Measurements from ENCODE around the gene ABR.
A peak's percentile ranks its signal among the peaks of the same experiment; 100 is the strongest.
"Not testable (repeated sequence)": the region's sequence is repeated elsewhere in the genome, so short reads cannot be mapped to it uniquely, and the experiment has no call there.

ABR gene

GRCh38 chr17:1002771-1003555 lies 176.8 kb downstream of the ABR start:
- no peak for DNase-seq

DNA sequence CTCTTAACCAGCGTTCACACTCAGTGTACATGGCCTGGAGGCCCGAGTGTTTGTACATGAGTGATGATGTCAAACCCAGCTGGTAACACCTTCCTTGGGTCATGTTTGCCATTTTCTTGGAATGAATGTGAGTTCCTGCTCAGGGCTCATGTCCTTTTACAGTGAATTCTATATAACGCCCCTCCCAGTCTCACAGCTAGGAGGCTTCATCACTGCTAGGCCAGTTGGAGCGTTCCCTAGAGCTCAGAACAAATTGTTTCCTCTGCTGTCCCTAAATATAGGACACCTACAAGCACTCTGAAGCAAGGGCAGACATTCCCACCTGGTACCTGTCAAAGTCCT lies 177.4 kb downstream of the ABR start:
- DNase-seq: no peak

DNA sequence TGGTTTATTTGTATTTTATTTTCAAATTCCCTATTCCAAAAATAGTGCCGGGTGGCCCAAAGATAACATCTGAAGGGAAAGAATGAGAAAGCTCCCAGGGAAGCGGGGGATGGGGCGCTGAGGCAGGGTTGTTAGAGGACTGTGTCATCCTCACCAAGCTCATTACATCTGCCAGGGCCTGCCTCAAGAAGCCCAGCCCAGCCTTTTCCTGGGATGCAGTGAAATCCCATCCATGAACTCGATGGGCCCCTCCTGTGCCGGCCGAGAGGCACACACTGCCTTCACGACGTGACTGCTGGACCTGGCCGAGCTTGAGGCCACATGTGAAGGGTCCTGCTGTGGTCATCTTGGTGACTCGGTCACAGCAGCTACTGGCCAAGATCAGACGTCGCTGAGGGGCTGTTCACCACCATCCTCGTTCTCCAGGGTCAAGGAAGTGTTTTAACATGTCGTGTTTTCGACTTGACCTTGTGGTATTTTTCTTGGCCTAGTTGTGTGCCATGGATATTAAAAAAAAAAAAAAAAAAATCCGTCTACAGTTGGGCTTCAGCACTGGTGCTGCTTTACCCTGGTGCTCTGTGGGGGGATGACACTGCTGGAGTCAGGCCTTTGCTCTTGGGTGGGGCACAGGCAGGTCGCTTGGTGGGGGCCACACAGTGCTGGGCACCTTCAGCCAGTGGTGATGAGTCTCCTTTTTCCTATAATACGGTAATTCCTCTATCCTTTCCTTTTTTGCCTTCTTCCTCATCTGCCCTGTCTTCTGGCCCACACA lies 178.0 kb downstream of the ABR start:
- DNase-seq: no peak

- no peak for DNase-seq
Measured at GRCh38 chr17:1000597-1001461, 179.0 kb downstream of the ABR start.

GRCh38 chr17:998111-998510 lies 181.7 kb downstream of the ABR start:
- no peak for DNase-seq

DNA sequence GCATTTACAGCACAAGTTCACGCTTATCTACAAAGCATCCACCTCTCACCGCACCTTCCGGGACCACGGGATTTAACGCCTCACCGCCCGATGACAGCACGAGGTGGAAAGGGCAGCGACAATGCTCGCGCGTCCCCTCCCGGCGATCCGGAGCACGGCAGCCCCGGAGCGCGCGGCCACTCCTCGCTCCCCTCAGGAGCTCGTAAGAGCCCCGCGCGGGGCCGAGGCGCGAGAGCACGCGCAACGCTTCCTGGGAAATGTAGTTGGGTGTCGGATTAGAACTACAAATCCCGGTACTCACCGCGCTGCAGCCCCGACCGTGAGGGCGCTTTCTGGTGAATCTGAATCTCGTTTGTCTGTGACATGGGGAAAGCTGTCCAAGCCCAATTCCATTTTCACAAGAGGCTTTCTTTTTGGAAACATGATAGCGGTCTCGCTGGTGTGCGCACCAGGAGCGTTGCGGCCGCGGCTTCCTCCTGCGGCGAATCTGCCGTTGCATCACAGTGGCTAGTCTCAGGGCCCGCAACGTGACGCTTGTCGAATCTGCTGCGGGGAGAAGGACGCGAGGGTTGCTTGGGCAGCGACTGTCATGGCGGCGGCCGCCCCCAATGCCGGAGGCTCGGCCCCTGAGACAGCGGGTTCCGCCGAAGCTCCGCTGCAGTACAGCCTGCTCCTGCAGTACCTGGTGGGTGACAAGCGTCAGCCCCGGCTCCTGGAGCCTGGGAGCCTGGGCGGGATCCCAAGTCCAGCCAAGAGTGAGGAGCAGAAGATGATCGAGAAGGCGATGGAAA lies 183.0 kb downstream of the ABR start, which contains the start of gene TIMM22:
Gene TIMM22 (plus strand): TSS at position 576 of the 791 bp plus-strand sequence. CDS start 14 bp downstream, at position 590.
- peak; percentile 94 for DNase-seq

DNA sequence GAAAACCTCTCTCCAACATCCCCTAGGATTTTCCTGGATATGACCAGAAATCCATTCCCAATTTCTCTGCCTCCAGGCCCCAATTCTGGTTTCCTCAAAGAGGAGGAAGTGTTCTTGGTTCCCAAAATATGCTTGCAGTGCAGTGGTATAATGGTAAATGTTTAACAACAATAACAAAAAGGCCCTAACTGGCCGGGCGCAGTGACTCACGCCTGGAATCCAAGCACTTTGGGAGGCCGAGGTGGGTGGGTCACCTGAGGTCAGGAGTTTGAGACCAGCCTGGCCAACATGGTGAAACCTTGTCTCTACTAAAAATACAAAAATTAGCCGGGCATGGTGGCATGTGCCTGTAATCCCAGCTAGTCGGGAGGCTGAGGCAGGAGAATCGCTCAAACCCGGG lies 184.5 kb downstream of the ABR start:
- DNase-seq: not testable (repeated sequence)

DNA sequence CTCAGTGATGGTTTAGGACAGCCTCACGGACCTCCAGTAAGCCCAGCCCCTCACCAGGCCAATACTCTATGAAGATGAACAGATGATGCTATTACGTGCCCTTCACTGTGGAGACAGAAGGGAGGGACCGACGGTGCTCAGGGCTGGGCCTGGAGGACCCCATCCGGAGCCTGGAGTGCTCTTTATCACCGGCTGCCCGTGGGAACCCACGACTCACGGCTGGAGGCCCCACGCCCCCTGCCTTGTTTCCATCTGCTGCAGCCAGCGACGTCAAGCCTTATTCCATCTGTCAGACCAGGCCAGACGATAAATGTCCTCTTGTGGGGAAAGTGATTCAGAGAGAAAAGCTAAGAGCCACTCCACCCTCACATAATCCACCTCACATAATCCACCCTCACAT lies 186.8 kb downstream of the ABR start:
- no peak for DNase-seq

GRCh38 chr17:988561-988960 lies 191.2 kb downstream of the ABR start:
- DNase-seq: no peak

- no peak for DNase-seq
Measured at GRCh38 chr17:987931-988330, 191.8 kb downstream of the ABR start.

DNA sequence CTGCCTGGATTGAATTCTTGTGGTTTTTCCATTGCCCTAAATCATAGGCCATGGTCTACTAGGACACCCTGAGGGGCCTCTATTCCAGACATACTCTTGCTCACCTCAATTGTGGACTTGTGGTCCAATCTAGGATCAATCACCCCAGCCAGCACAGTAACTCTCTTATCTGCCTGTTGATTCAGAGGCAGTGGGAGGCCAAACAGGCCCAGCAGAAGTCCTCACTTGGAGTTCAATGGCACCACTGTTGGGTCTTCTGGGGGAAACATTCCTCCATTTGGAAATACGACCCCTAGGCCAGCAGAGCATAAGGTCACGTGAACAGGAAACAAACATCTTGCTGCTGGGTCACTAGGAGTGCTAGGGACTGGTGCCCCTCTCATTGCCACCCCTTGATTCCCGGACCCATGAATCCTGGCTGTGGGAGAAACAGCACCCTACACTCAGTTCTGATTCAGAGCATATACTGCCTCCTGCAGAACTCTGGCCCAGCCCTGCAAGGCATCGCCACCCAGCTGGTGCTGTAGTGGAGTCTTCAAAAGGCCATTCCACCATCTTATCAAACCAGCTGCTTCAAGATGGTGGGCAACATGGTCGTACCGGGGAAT lies 193.4 kb downstream of the ABR start:
- DNase-seq: no peak

DNA sequence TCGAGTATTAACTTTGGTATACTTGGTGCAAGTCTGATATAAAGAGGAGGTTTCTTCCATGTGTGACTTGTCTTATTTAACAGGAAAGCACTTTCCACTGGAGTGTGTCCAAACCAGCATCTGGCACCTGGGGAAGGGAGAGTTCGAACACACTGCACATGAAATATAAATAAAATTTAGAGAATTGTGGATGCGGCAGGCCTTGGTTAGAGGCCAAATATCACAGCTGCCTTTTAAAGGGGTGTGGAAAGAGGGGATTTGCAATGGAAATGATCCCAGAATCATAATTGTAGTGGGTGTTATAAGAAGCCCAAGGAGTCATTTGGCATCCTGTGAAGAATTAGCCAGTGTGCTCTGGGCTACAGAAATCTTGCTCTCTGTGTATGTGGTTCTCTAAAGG lies 195.9 kb downstream of the ABR start:
- DNase-seq: no peak

- no peak for DNase-seq
Measured at GRCh38 chr17:981292-981658, 198.5 kb downstream of the ABR start.

DNA sequence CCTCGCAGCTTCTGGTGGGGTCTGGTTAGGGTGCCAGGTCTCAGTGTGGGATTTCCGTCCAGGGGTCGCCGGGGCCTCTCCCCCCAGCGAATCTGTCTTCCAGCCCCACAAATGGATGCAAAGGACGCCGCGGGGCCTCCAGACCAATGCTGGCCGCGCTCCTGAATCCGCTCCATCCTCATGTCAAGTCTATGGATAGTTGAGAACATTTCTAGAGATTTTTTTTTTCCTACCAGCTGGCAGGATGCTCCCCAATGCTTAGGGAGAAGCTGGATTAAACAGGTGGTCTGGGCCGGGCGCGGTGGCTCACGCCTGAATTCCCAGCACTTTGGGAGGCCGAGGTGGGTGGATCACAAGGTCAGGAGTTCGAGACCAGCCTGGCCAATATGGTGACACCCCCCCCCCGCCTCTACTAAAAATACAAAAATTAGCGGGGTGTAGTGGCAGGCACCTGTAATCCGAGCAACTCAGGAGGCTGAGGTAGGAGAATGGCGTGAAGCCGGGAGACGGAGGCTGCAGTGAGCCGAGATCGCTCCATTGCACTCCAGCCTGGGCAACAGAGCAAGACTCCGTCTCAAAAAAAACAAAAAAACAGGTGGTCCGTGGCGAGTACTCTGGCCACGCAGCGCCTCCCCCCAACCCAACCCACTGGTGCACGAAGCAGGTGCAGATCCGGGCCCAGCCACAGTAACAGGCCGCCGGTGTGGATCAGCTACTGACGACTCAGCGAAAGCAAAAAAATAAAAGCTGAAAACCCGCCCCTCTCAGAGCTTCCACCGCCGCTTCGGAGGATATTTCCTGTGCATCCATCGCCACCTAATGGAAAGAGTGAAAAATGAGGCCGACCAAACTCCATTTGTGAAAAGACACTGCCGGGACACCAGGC lies 199.1 kb downstream of the ABR start:
- DNase-seq: peak; percentile 90

DNA sequence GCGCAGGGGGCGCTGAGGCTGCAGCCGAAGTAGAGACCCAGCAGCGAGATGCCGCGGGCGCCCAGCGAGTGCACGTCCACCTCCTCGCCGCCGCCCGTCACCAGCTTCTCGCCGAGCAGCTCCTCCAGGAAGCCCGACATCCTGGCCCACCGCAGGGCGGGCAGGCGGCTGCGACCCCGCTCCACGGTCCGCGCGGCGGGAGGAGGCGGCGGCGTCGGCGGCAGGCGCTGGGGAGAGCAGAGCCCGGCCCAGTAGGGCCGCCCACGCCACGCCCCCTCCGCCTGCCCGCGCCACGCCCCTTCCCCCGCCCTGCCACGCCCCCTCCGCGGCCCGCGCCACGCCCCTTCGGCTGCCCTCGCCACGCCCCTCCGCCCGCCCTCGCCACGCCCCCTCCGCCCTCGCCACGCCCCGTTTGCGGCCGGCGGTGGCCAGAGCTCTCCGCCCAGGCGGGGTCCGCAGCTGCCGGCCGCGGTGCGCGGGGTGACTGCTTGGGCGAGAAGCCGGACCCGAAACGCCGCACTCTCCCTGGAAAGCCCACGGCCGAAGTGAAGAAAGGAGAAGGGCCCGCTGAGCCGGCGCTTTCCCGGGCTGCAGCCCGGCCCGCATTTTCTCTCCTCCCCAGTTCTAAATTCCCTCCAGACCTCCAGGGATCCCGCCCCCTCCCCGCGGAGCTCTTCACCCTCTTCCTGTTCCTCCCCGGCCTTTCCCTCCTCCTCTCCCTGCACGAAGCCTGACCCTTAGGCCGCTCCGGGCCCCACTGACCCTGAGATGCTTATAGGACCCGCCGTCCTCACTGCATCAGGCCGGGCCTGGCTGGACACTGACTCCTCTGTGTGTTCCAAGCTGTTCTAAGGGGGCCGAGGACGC lies 200.0 kb downstream of the ABR start, which contains the start of gene NXN:
Gene NXN (minus strand): TSS at position 238 of the 867 bp plus-strand sequence.
- peak; percentile 84 for DNase-seq

- no peak for DNase-seq
Measured at GRCh38 chr17:979212-979538, 200.6 kb downstream of the ABR start.

- DNase-seq: no peak
Measured at GRCh38 chr17:978103-979093, 201.4 kb downstream of the ABR start.

DNA sequence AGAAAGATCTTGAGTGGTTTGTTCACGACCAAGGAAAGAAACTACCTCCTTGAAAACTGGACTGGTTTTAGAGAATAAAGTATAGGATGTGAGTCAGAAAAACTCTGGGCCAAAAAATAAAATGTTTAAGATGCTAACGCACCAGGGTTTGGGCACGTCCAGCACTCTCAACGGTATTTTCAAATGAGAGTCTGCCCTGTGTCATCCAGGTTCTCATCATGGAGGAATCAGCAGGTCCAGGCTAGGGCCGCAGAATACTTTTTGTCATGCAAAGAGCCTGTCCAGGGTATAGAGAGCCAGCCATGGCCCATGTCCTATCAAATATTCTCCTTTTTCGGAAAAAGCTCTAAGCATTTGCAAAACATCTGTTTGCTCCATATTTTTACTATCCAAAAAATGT lies 202.6 kb downstream of the ABR start:
- DNase-seq: no peak

- DNase-seq: no peak
Measured at GRCh38 chr17:976312-976711, 203.5 kb downstream of the ABR start.
